Dermis microvascular lymphatic vessel endothelial cell (primary cell): ENCODE results near the gene MARK2. TPM values are rescaled to one million over a fixed set of nuclear protein-coding genes. Genes with fewer than 3 reads are reported as not detected.
"Not testable (repeated sequence)": the region's sequence is repeated elsewhere in the genome, so short reads cannot be mapped to it uniquely, and the experiment has no call there.

Source experiments
- DNase-seq, 2 donors: peaks; one replicate each; pipeline versions ENCODE4 v3.0.0 to v3.0.0-alpha.2; 2010; ENCODE audit warnings: low read depth in 2 of 2
- total RNA-seq: library from RNA; depleted of rRNA; stranded (reverse); fragments of >200 nt; gene quantifications from 2 replicates; pipeline ENCODE4 v1.2.1, GENCODE V29; 2014

The MARK2 gene
- total RNA-seq, 1 donor from 2014 or later = 7.8 TPM

GRCh38 chr11:63853476-63853875 lies 14.6 kb downstream of the MARK2 start:
- no peak for DNase-seq

GRCh38 chr11:63854696-63855095 lies 15.8 kb downstream of the MARK2 start:
- DNase-seq = no peak

- no peak for DNase-seq
Measured at GRCh38 chr11:63855975-63856374, 17.1 kb downstream of the MARK2 start.

- peak in 1 of 2 donors; percentile 69 for DNase-seq
Measured at GRCh38 chr11:63858628-63859550, 20.0 kb downstream of the MARK2 start.

GRCh38 chr11:63862923-63863322 lies 24.0 kb downstream of the MARK2 start:
- DNase-seq = peak in 1 of 2 donors; percentile 49

- not testable (repeated sequence) for DNase-seq
Measured at GRCh38 chr11:63863620-63864019, 24.7 kb downstream of the MARK2 start.

GRCh38 chr11:63866211-63866610 lies 27.3 kb downstream of the MARK2 start:
- DNase-seq = no peak

GRCh38 chr11:63867511-63867910 lies 28.6 kb downstream of the MARK2 start:
- DNase-seq = no peak

- peak in 1 of 2 donors; percentile 24 for DNase-seq
Measured at GRCh38 chr11:63868399-63869064, 29.6 kb downstream of the MARK2 start.

- no peak for DNase-seq
Measured at GRCh38 chr11:63869171-63869591, 30.3 kb downstream of the MARK2 start.

- no peak for DNase-seq
Measured at GRCh38 chr11:63869683-63870082, 30.8 kb downstream of the MARK2 start.

GRCh38 chr11:63870351-63871140 lies 31.6 kb downstream of the MARK2 start:
- no peak for DNase-seq

GRCh38 chr11:63871962-63872799 lies 33.3 kb downstream of the MARK2 start:
- DNase-seq = peak; percentile 78 to 88

GRCh38 chr11:63872800-63873197 lies 33.9 kb downstream of the MARK2 start:
- no peak for DNase-seq

GRCh38 chr11:63873311-63873710 lies 34.4 kb downstream of the MARK2 start:
- no peak for DNase-seq

- DNase-seq = no peak
Measured at GRCh38 chr11:63874511-63874910, 35.6 kb downstream of the MARK2 start.

GRCh38 chr11:63875506-63876065 lies 36.7 kb downstream of the MARK2 start:
- no peak for DNase-seq

- DNase-seq = no peak
Measured at GRCh38 chr11:63876616-63877015, 37.7 kb downstream of the MARK2 start.

- DNase-seq = no peak
Measured at GRCh38 chr11:63877658-63878241, 38.8 kb downstream of the MARK2 start.
